AG09309 (cell line): ENCODE data around the gene ZNF326.

Experiments
- DNase-seq: peaks from one replicate; pipeline ENCODE4 v3.0.0-alpha.2; 2010; ENCODE audit warnings: low read depth
- H3K4me3 ChIP-seq: 2 replicates; pipeline ENCODE4 v1.5.1; 2011; ENCODE audit warnings: mild to moderate bottlenecking, low read depth, low read length, moderate library complexity; ENCODE audit not compliant: control insufficient read depth
- CTCF ChIP-seq: IDR thresholded peaks from 2 replicates; pipeline ENCODE4 v1.5.1; 2011; ENCODE audit warnings: mild to moderate bottlenecking, low read depth, low read length, inconsistent platforms; ENCODE audit not compliant: insufficient read depth, control insufficient read depth; ENCODE audit errors: missing control alignments

ZNF326 gene

GRCh38 chr1:90074137-90074536 is 79.2 kb downstream of the ZNF326 start:
- TF ChIP-seq CTCF = no peak
- H3K4me3 ChIP-seq = no peak overlapping the region
- no peak for DNase-seq

- TF ChIP-seq CTCF = no peak
- no peak for DNase-seq
- H3K4me3 ChIP-seq = no peak overlapping the region
These were observed 79.7 kb downstream of the ZNF326 start for GRCh38 chr1:90074566-90074965.

- no peak overlapping the region for H3K4me3 ChIP-seq
- no peak for TF ChIP-seq CTCF
- DNase-seq = no peak
These were observed 80.1 kb downstream of the ZNF326 start for GRCh38 chr1:90074970-90075391.

GRCh38 chr1:90083995-90084394 is 89.1 kb downstream of the ZNF326 start:
- DNase-seq = no peak
- TF ChIP-seq CTCF = no peak
- no peak overlapping the region for H3K4me3 ChIP-seq
